Measurements from ENCODE around the gene MICAL3. TPM values are rescaled to one million over a fixed set of nuclear protein-coding genes. Genes with fewer than 3 reads are reported as not detected.

Gene MICAL3
- total RNA-seq, 1 experiment from 2014 or later = 47.1 TPM

GRCh38 chr22:17866127-17866526 lies 158.2 kb downstream of the MICAL3 start:
- Histone ChIP-seq H3K9me3 (ENCODE audit: control insufficient read depth, insufficient read depth, low read depth, low read length) (no peaks in the 10 kb centered on the region), H3K27me3 (ENCODE audit: control insufficient read depth, insufficient read depth, low read length) (no peaks in the 10 kb centered on the region), H3K4me1 (ENCODE audit: control insufficient read depth, insufficient read depth, low read length) (no peaks in the 10 kb centered on the region), H3K27ac (ENCODE audit: low read length) (no peak overlapping the region), H3K36me3 (ENCODE audit: control insufficient read depth, insufficient read depth, low read length) (no peaks in the 10 kb centered on the region), H3K4me3 (ENCODE audit: low read depth in 2 of 2, low read length in 2 of 2) (no peak overlapping the region)
- DNase-seq (ENCODE audit: low read depth, low spot score) (no peak), ATAC-seq (no peak)
- intact Hi-C loops (cut with micrococcal nuclease; ENCODE audit: unreplicated experiment) = no loop called here
- CTCF ChIA-PET = no interaction called here
- POLR2A ChIA-PET = no interaction called here
- in situ Hi-C loops (cut with HindIII; ENCODE audit: low pct_unique_long_range_greater_than_20kb, low sequenced_read_pairs) = no loop called here
- no TSS peak for BruUV-seq (replicated peaks)
- no peak for TF ChIP-seq CTCF (IDR thresholded peaks at IDR 0.05)
- no peak for TF ChIP-seq TCF7L2 (IDR thresholded peaks at IDR 0.05; ENCODE audit: low read depth, low read length)
- no peak for TF ChIP-seq REST (IDR thresholded peaks at IDR 0.05; ENCODE audit: insufficient read depth in 1 of 2, low read depth in 2 of 2, low read length in 1 of 2)
- no peak for TF ChIP-seq POLR2AphosphoS5 (IDR thresholded peaks at IDR 0.05; ENCODE audit: low read depth, low read length)
- no peak for TF ChIP-seq SIN3A (IDR thresholded peaks at IDR 0.05; ENCODE audit: borderline replicate concordance, insufficient read depth, low read depth, low read length)

- no peaks in the 10 kb centered on the region for H3K36me3 ChIP-seq (ENCODE audit: control insufficient read depth, insufficient read depth, low read length)
- no peaks in the 10 kb centered on the region for H3K27me3 ChIP-seq (ENCODE audit: control insufficient read depth, insufficient read depth, low read length)
- BruUV-seq (replicated peaks) = no TSS peak
- no peak for ATAC-seq
- intact Hi-C loops (cut with micrococcal nuclease; ENCODE audit: unreplicated experiment) (no loop called here), in situ Hi-C loops (cut with HindIII; ENCODE audit: low pct_unique_long_range_greater_than_20kb, low sequenced_read_pairs) (no loop called here)
- DNase-seq (ENCODE audit: low read depth, low spot score) = no peak
- H3K9me3 ChIP-seq (ENCODE audit: control insufficient read depth, insufficient read depth, low read depth, low read length) = no peaks in the 10 kb centered on the region
- TF ChIP-seq SIN3A (IDR thresholded peaks at IDR 0.05; ENCODE audit: borderline replicate concordance, insufficient read depth, low read depth, low read length) = no peak
- no peak for TF ChIP-seq REST (IDR thresholded peaks at IDR 0.05; ENCODE audit: insufficient read depth in 1 of 2, low read depth in 2 of 2, low read length in 1 of 2)
- no peak overlapping the region for H3K4me3 ChIP-seq (ENCODE audit: low read depth in 2 of 2, low read length in 2 of 2)
- POLR2A ChIA-PET = no interaction called here
- H3K4me1 ChIP-seq (ENCODE audit: control insufficient read depth, insufficient read depth, low read length) = no peaks in the 10 kb centered on the region
- CTCF ChIA-PET = no interaction called here
- no peak overlapping the region for H3K27ac ChIP-seq (ENCODE audit: low read length)
Measured at GRCh38 chr22:17865183-17866055, 158.9 kb downstream of the MICAL3 start.

Measured in Panc1 (cell line).